ENCODE results near the gene SCN2A.
"Not testable (repeated sequence)": the region's sequence is repeated elsewhere in the genome, so short reads cannot be mapped to it uniquely, and the experiment has no call there.

DNA sequence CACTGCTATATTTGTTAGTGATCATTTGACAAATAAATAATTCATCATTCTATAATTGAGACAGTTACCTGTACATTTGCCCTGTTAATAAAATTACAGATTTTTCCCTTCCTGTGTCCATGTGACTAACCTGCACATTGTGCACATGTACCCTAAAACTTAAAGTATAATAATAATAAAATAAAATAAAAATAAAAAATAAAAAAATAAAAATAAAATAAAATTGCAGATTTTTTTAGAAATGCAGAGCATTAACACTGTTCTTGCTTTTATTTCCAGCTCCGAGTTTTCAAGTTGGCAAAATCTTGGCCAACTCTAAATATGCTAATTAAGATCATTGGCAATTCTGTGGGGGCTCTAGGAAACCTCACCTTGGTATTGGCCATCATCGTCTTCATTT, 105.1 kb downstream of the SCN2A start:
- not testable (repeated sequence) for TF ChIP-seq CTCF (IDR thresholded peaks at IDR 0.05); EZH2 (IDR thresholded peaks at IDR 0.05; ENCODE audit: borderline replicate concordance, insufficient read depth, low read depth, low read length, poor library complexity, severe bottlenecking)
